Measurements from ENCODE around the gene PRIM2.
"Not testable (repeated sequence)": the region's sequence is repeated elsewhere in the genome, so short reads cannot be mapped to it uniquely, and the experiment has no call there.

PRIM2 gene

GRCh38 chr6:57474862-57475475 lies 157.5 kb downstream of the PRIM2 start:
- not testable (repeated sequence) for H3K36me3 Mint-ChIP-seq (ENCODE audit: low read depth); H3K9me3 Mint-ChIP-seq; H3K27ac Mint-ChIP-seq; H3K27me3 Mint-ChIP-seq; H3K4me1 Mint-ChIP-seq (ENCODE audit: low read depth); H3K4me3 Mint-ChIP-seq

GRCh38 chr6:57475656-57476055 lies 158.2 kb downstream of the PRIM2 start:
- H3K27me3 Mint-ChIP-seq; H3K4me3 Mint-ChIP-seq; H3K9me3 Mint-ChIP-seq; H3K36me3 Mint-ChIP-seq (ENCODE audit: low read depth); H3K27ac Mint-ChIP-seq; H3K4me1 Mint-ChIP-seq (ENCODE audit: low read depth): not testable (repeated sequence)

- not testable (repeated sequence) for H3K27me3 Mint-ChIP-seq; H3K4me1 Mint-ChIP-seq (ENCODE audit: low read depth); H3K27ac Mint-ChIP-seq; H3K4me3 Mint-ChIP-seq; H3K9me3 Mint-ChIP-seq
- H3K36me3 Mint-ChIP-seq (ENCODE audit: low read depth) = peaks cover 19% of the 10 kb centered on the region
Measured at GRCh38 chr6:57480194-57480593, 162.8 kb downstream of the PRIM2 start.

GRCh38 chr6:57481121-57481520 lies 163.7 kb downstream of the PRIM2 start:
- not testable (repeated sequence) for H3K9me3 Mint-ChIP-seq; H3K27ac Mint-ChIP-seq; H3K4me1 Mint-ChIP-seq (ENCODE audit: low read depth); H3K27me3 Mint-ChIP-seq; H3K4me3 Mint-ChIP-seq
- H3K36me3 Mint-ChIP-seq (ENCODE audit: low read depth) = peaks cover 16% of the 10 kb centered on the region

- not testable (repeated sequence) for H3K27me3 Mint-ChIP-seq; H3K9me3 Mint-ChIP-seq; H3K4me1 Mint-ChIP-seq (ENCODE audit: low read depth); H3K4me3 Mint-ChIP-seq; H3K27ac Mint-ChIP-seq
- peaks cover 16% of the 10 kb centered on the region for H3K36me3 Mint-ChIP-seq (ENCODE audit: low read depth)
Measured at GRCh38 chr6:57482471-57482870, 165.0 kb downstream of the PRIM2 start.

- H3K36me3 Mint-ChIP-seq (ENCODE audit: low read depth) = peaks cover 20% of the 10 kb centered on the region
- not testable (repeated sequence) for H3K4me3 Mint-ChIP-seq; H3K4me1 Mint-ChIP-seq (ENCODE audit: low read depth); H3K27ac Mint-ChIP-seq; H3K9me3 Mint-ChIP-seq; H3K27me3 Mint-ChIP-seq
Measured at GRCh38 chr6:57486494-57487081, 169.2 kb downstream of the PRIM2 start.

GRCh38 chr6:57488551-57488950 lies 171.1 kb downstream of the PRIM2 start:
- not testable (repeated sequence) for H3K27ac Mint-ChIP-seq; H3K9me3 Mint-ChIP-seq; H3K36me3 Mint-ChIP-seq (ENCODE audit: low read depth); H3K4me3 Mint-ChIP-seq; H3K27me3 Mint-ChIP-seq; H3K4me1 Mint-ChIP-seq (ENCODE audit: low read depth)

- H3K27ac Mint-ChIP-seq = not testable (repeated sequence)
Measured at GRCh38 chr6:57489887-57490286, 172.5 kb downstream of the PRIM2 start.

GRCh38 chr6:57491795-57492194 lies 174.4 kb downstream of the PRIM2 start:
- not testable (repeated sequence) for H3K27ac Mint-ChIP-seq; H3K9me3 Mint-ChIP-seq; H3K4me1 Mint-ChIP-seq (ENCODE audit: low read depth); H3K4me3 Mint-ChIP-seq; H3K27me3 Mint-ChIP-seq; H3K36me3 Mint-ChIP-seq (ENCODE audit: low read depth)

More at GRCh38 chr6:57489887-57490286, 172.5 kb downstream of the PRIM2 start:
- not testable (repeated sequence) for H3K9me3 Mint-ChIP-seq; H3K4me1 Mint-ChIP-seq (ENCODE audit: low read depth); H3K4me3 Mint-ChIP-seq; H3K27me3 Mint-ChIP-seq; H3K36me3 Mint-ChIP-seq (ENCODE audit: low read depth)

- not testable (repeated sequence) for H3K4me3 Mint-ChIP-seq; H3K4me1 Mint-ChIP-seq (ENCODE audit: low read depth); H3K27ac Mint-ChIP-seq; H3K36me3 Mint-ChIP-seq (ENCODE audit: low read depth); H3K9me3 Mint-ChIP-seq; H3K27me3 Mint-ChIP-seq
Measured at GRCh38 chr6:57496251-57496650, 178.8 kb downstream of the PRIM2 start.

GRCh38 chr6:57500368-57501021 lies 183.1 kb downstream of the PRIM2 start:
- H3K9me3 Mint-ChIP-seq; H3K36me3 Mint-ChIP-seq (ENCODE audit: low read depth); H3K27ac Mint-ChIP-seq; H3K4me1 Mint-ChIP-seq (ENCODE audit: low read depth); H3K27me3 Mint-ChIP-seq; H3K4me3 Mint-ChIP-seq: not testable (repeated sequence)

- not testable (repeated sequence) for H3K27ac Mint-ChIP-seq; H3K27me3 Mint-ChIP-seq; H3K4me3 Mint-ChIP-seq; H3K36me3 Mint-ChIP-seq (ENCODE audit: low read depth); H3K4me1 Mint-ChIP-seq (ENCODE audit: low read depth); H3K9me3 Mint-ChIP-seq
Measured at GRCh38 chr6:57502387-57502786, 185.0 kb downstream of the PRIM2 start.

GRCh38 chr6:57505251-57505650 lies 187.8 kb downstream of the PRIM2 start:
- H3K36me3 Mint-ChIP-seq (ENCODE audit: low read depth); H3K27ac Mint-ChIP-seq; H3K4me3 Mint-ChIP-seq; H3K9me3 Mint-ChIP-seq; H3K27me3 Mint-ChIP-seq; H3K4me1 Mint-ChIP-seq (ENCODE audit: low read depth): not testable (repeated sequence)

GRCh38 chr6:57510390-57510789 lies 193.0 kb downstream of the PRIM2 start:
- not testable (repeated sequence) for H3K4me1 Mint-ChIP-seq (ENCODE audit: low read depth); H3K27me3 Mint-ChIP-seq; H3K4me3 Mint-ChIP-seq; H3K27ac Mint-ChIP-seq; H3K36me3 Mint-ChIP-seq (ENCODE audit: low read depth); H3K9me3 Mint-ChIP-seq

- H3K27me3 Mint-ChIP-seq; H3K4me3 Mint-ChIP-seq; H3K27ac Mint-ChIP-seq; H3K4me1 Mint-ChIP-seq (ENCODE audit: low read depth); H3K36me3 Mint-ChIP-seq (ENCODE audit: low read depth); H3K9me3 Mint-ChIP-seq: not testable (repeated sequence)
Measured at GRCh38 chr6:57515171-57515570, 197.7 kb downstream of the PRIM2 start.

- not testable (repeated sequence) for H3K9me3 Mint-ChIP-seq; H3K27ac Mint-ChIP-seq; H3K4me1 Mint-ChIP-seq (ENCODE audit: low read depth); H3K27me3 Mint-ChIP-seq; H3K4me3 Mint-ChIP-seq; H3K36me3 Mint-ChIP-seq (ENCODE audit: low read depth)
Measured at GRCh38 chr6:57515845-57516244, 198.4 kb downstream of the PRIM2 start.

Data from stimulated activated naive CD8-positive, alpha-beta T cell treated with anti-CD3 and anti-CD28 coated beads, Interleukin-15, Interleukin-2, amounts not matched to agents 100 ng/mL and 50 ng/mL, for 24 hours (primary cell).